ENCODE measurements around the gene PIGB.
A peak's percentile ranks its signal among the peaks of the same experiment; 100 is the strongest.
"Not testable (repeated sequence)": the region's sequence is repeated elsewhere in the genome, so short reads cannot be mapped to it uniquely, and the experiment has no call there.

The PIGB gene

GRCh38 chr15:55318588-55319494, at the start of gene PIGB, which contains the start of gene PIGBOS1:
TSS of gene PIGB (plus strand) at chr15:55319222. CDS start at chr15:55319251, 29 bp downstream.
TSS of gene PIGBOS1 (minus strand) at chr15:55319123. CDS start at chr15:55317792, 1,331 bp downstream.
- peak; percentile 77 to 83 for DNase-seq

DNA sequence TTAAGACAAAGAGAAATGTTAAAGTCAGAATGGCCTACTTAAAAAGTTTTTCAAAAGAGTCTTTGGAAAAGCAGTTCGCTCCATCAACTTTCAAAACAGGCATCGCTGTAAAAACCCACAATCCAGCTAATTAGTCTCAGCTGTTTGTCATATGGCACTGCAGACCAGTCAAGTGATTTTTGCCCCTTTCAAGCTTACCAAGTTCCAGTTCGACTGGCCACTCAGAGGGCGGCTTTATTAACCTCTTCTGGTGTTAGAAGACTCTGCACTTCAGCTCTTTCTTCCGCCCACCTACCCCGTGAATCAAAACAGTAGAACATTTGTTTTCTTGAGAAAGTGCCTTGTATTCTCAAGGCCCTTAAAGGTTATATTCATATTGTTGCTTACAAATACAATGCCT, 48.7 kb upstream of the PIGB start:
- no peak for DNase-seq

GRCh38 chr15:55276324-55276723, 42.7 kb upstream of the PIGB start:
- no peak for DNase-seq

DNA sequence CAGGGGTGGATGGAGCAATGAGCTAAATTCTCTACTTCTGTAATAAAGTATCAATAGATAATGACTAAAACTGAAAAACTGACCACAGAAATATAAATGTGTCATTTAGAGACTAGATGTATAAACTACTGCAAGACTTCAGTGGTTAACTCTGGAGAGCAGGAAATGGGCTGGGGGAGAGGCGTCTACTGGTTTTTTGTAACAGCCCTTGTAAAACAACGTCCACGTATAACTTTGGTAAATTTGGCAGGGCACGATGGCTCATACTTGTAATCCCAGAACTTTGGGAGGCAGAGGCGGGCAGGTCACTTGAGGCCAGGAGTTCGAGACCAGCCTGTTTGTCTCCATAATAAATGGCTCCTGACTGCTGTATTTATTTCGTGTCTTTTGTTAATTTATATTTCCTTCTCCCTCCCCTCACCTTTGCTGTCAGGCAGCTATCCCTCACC, 41.9 kb upstream of the PIGB start:
- DNase-seq: peak; percentile 53 to 71

DNA sequence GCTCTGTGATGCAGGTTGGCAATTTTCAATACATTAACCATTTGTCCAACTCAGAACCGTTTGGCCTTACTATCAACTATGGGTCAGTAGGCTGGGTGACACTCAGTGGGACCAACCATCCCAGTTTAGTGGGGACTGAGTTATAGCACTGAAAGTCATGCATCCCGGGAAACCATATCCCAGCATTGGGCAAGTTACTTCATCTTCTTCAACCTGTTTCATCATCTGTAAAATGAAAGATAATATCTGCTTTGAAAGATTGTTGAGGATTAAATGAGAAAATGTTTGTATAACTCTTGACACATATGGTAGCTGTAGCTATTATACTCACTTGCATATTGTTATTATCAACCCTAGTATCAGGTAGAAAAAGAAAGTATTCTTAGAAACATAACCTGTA, 41.3 kb upstream of the PIGB start:
- no peak for DNase-seq

DNA sequence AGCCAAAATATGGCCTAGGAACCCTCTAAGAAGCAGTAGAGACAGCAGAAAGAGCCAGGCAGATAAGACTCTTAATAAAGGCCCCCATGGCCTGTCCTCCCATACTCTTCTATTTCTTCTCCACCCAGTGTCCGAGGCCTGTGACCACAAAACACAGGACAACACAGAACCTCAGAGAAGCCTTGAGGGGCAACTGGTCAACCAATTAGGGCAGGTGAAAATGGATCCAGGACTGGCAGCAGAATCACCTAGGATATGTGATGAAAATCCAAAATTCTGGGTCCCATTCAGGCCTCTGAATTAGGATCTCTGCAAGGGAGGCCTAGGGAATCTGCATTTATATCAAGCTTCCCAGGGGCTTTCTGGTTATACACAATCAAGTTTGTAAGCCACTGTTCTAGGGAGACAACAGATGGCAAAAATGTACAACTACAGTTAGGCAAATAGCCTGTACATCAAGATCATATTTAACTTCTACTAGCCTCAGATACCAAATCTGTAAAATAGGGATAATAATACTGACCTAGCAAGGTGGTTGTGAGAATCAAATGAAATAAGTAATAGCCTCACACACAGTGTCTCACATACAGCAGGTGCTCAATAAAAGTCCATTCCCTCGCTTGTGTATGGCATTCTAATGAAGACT, 39.8 kb upstream of the PIGB start:
- DNase-seq: no peak

DNA sequence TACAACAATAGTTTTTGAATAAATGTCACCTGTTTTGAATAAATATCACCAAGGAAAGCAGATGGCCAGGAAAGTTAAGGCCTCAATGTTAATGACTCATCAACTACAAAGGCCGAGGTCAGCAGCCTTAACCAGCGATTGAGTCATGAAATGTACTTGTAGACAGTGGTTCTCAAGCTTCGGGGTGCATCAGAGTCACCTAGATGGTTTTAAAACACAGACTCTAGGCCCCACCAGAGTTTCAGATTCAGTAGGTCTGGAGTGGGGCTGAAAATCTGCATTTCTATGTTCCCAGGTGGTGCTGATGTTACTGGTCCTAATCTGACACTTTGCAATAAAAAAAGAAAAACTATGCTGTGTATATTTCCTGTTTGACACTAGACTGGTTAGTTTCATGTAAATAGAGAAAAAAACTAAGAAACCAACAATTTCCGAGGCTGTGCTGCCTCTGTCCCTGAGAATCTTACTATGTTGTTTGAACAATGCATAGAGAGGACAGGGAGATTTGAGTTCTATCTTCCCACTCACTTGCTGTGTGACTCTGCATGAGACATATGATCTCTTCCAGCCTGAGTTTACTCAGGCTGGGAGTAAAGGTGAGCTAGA, 39.2 kb upstream of the PIGB start:
- peak; percentile 52 to 66 for DNase-seq

DNA sequence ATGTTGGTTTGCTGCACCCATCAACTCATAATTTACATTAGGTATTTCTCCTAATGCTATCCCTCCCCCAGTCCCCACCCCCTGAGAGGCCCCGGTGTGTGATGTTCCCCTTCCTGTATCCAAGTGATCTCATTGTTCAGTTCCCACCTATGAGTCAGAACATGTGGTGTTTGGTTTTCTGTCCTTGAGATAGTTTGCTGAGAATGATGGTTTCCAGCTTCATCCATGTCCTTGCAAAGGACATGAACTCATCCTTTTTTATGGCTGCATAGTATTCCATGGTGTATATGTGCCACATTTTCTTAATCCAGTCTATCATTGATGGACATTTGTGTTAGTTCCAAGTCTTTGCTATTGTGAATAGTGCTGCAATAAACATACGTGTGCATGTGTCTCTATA, 38.4 kb upstream of the PIGB start:
- DNase-seq: peak; percentile 35 to 49

GRCh38 chr15:55281517-55282228, 37.3 kb upstream of the PIGB start:
- no peak for DNase-seq

GRCh38 chr15:55282284-55282833, 36.7 kb upstream of the PIGB start:
- no peak for DNase-seq

DNA sequence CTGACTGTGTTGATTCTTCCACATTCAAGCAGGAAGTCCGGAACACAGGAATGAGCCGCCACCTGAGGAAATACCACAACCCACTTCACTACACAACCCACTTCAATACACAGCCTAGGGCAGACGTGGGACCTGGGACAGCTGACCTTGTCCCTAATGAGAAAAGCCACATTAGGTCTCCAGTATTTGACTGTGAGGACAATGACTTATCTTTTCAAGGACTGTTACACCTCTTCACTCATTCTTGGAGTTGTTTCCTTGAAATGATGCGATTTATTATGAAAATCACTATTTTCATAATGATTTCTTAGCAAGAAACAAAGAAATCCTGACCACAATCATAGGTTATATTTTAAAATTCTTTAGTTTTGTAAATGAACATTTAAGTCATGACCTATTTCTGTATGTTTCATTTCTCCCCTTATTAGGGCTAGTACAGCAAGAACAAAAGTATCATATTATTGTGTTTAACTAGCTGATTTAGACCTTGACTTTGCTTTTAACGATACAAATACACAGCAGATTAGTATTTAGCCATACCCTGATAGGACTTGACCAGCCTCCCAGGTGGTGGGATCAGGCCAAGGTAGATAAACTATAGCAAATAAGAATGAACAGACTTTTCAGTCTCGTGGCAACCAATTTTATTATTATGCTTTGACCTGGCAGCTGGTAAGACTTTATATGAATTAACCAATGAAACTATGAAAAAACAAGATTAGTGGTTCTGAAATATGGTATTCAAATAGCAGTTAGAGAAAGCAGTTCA, 35.5 kb upstream of the PIGB start:
- no peak for DNase-seq

- DNase-seq: no peak
Observed at GRCh38 chr15:55284426-55284825, 34.6 kb upstream of the PIGB start.

DNA sequence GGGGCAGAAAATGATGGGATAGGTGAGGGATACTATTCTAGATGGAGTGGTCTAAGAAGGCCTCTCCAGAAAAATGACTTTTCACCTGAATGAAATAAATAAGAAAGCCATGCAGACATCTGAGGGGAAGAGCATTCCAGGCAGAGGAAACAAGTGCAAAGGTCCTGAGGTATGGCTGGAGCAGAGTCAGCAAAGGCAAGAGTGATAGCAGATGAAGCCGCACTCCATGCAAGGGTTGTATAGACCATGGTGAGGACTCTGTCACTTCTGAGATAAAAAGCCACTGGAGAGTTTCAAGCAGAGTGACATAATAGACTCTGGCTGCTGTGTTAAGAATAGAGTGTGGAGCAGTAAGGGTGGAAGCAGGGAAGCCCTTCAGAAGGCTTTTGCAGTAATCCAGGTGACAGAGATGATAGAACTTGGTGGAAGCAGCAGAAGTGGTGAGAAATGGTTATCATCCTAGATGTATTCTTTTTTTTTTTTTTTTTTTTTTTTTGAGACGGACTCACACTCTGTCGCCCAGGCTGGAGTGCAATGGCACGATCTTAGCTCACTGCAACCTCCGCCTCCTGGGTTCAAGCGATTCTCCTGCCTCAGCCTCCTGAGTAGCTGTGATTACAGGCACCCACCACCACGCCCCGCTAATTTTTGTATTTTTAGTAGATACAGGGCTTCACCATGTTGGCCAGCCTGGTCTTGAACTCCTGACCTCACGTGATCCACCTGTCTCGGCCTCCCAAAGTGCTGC, 32.4 kb upstream of the PIGB start:
- not testable (repeated sequence) for DNase-seq

DNA sequence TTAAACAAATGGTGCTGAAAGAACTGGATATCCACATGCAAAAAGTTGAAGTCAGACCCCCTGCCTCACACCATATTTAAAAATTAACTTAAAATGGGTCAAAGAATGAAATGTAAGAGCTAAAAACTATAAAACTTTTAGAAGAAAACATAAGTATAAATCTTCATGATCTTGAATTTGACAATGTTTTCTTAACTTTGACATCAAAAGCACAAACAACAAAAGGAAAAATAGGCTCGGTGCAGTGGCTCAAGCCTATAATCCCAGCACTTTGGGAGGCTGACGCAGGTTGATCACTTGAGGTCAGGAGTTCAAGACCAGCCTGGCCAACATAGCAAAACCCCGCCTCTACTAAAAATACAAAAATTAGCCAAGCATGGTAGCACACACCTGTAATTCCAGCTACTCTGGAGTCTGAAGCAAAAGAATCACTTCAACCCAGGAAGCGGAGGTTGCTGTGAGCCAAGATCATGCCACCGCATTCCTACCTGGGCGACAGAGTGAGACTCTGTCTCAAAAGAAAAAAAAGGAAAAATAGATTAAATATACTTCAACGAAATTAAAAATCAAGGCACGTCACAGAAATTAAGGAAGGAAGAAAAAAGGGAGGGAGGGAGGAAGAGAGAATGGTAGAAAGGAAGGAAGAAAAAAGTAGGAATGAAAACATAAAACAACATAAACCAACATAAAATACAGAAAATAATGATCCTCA, 30.9 kb upstream of the PIGB start:
- DNase-seq: no peak

GRCh38 chr15:55289011-55289745, 29.8 kb upstream of the PIGB start:
- DNase-seq: peak; percentile 52 to 57

DNA sequence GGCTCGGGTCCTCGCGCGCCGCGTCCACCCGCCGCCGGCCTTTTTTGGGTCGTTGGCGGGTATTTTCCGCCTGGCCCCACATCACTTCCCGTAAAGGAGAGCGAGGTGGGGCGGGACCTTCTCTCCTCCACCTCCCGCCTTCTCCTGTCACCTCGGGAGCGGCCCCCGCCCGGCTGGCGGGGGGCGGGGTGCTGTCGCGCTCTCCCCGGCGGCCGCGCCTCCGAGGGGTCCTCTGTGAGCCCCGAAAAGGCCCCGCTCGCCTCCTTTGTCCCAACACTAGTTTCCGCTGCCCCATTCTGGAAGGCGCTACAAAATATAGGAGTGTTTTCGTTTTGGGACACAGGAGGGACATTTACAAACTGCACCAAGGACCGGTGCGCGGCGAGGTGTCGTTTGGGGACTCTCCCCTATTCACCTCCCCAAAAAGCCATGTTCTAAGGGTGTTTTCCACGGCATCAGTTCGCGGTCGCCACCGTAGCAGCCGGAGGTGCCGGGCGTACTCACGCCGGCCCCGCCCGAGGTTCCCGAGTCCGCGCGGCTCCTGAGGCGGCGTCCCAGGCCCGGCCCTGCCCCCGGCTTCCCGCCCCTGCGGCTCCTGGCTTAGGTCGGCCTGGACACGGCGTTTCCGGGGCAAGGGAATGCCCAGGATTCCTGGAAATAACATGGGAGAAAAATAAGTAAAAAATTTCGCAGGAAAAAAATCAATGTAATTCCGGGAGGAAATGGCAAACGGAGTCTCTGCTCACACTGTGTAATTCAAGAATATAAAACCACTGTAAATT, 29.1 kb upstream of the PIGB start, which contains the start of gene RAB27A:
TSS of gene RAB27A (minus strand) at position 68 of the 782 bp plus-strand sequence. CDS start 54,879 bp downstream, outside the sequence.
- peak; percentile 87 to 88 for DNase-seq

GRCh38 chr15:55290528-55291057, 28.4 kb upstream of the PIGB start:
- DNase-seq: peak; percentile 87 to 90

DNA sequence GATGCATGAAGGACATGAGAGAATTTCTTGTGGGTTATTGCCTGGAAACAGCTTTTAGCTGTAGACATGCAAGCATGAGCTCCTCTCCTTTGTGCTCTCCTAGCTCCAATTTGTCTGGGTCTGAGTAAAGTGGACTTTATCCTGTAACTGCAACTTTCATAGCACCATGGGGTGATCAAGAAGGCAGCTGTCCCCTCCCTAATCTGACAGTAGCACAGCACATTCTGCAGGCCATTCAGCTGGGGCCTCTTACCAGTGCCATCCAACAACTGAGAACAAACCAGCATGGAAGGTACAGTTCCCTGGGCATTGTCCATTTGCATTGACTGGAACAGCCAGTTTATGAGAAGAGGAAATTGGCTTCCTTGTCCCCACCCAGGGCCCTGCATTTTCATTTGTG, 21.7 kb upstream of the PIGB start:
- no peak for DNase-seq
